Hepatocyte (in vitro differentiated cells): ENCODE results near the gene AMMECR1L. TPM values are rescaled to one million over a fixed set of nuclear protein-coding genes. Genes with fewer than 3 reads are reported as not detected.

Experiments
- DNase-seq: peaks from one replicate; pipeline ENCODE4 v3.0.0-alpha.2; 2016; ENCODE audit warnings: low spot score
- H2AFZ ChIP-seq: fragments of 200-600 bp; sonication (generic); 2 replicates; pipeline ENCODE4 v1.6.0; 2016; ENCODE audit warnings: antibody characterized with exemption, mild to moderate bottlenecking
- H3K27ac ChIP-seq: fragments of 200-600 bp; sonication (generic); 2 replicates; pipeline ENCODE4 v1.5.1; 2016; ENCODE audit warnings: mild to moderate bottlenecking
- H3K27me3 ChIP-seq: fragments of 200-600 bp; sonication (generic); 2 replicates; pipeline ENCODE4 v1.6.1; 2016
- H3K36me3 ChIP-seq: fragments of 200-600 bp; sonication (generic); replicated peaks from 2 replicates; pipeline ENCODE4 v1.5.1; 2016; ENCODE audit warnings: low read depth; ENCODE audit not compliant: insufficient read depth
- H3K4me1 ChIP-seq: fragments of 200-600 bp; sonication (generic); 2 replicates; pipeline ENCODE4 v1.5.1; 2016; ENCODE audit warnings: mild to moderate bottlenecking, moderate library complexity; ENCODE audit not compliant: insufficient read depth
- H3K4me2 ChIP-seq: fragments of 200-600 bp; sonication (generic); 2 replicates; pipeline ENCODE4 v1.6.0; 2016
- H3K4me3 ChIP-seq: fragments of 200-600 bp; sonication (generic); 2 replicates; pipeline ENCODE4 v1.5.1; 2016; ENCODE audit warnings: mild to moderate bottlenecking
- H3K79me2 ChIP-seq: fragments of 200-600 bp; sonication (generic); 2 replicates; pipeline ENCODE4 v1.6.0; 2017; ENCODE audit warnings: mild to moderate bottlenecking
- H3K9me2 ChIP-seq: fragments of 200-600 bp; sonication (generic); replicated peaks from 2 replicates; pipeline ENCODE4 v1.6.0; 2017; ENCODE audit warnings: mild to moderate bottlenecking; ENCODE audit not compliant: insufficient read depth
- H3K9me3 ChIP-seq: fragments of 200-600 bp; sonication (generic); 2 replicates; pipeline ENCODE4 v1.5.1; 2016; ENCODE audit warnings: low read depth, mild to moderate bottlenecking
- H4K20me1 ChIP-seq: fragments of 200-600 bp; sonication (generic); 2 replicates; pipeline ENCODE4 v1.6.0; 2016; ENCODE audit warnings: mild to moderate bottlenecking; ENCODE audit not compliant: insufficient read depth, poor library complexity, severe bottlenecking
- CTCF ChIP-seq: fragments of 200-600 bp; sonication (generic); IDR thresholded peaks from 2 replicates; pipeline ENCODE4 v1.5.1; 2016; ENCODE audit warnings: antibody characterized with exemption, mild to moderate bottlenecking; ENCODE audit not compliant: poor library complexity
- EZH2 ChIP-seq: fragments of 200-600 bp; sonication (generic); IDR thresholded peaks from 2 replicates; pipeline ENCODE4 v1.6.1; 2016; ENCODE audit warnings: antibody characterized with exemption, mild to moderate bottlenecking, borderline replicate concordance
- EZH2phosphoT487 ChIP-seq: fragments of 200-600 bp; sonication (generic); IDR thresholded peaks from one replicate; pipeline ENCODE4 v1.6.1; 2018; ENCODE audit warnings: antibody characterized with exemption, mild to moderate bottlenecking, low read depth, moderate library complexity; ENCODE audit not compliant: unreplicated experiment, severe bottlenecking
- WGBS: methylation state at CpG from one replicate; pipeline ENCODE4 v1.1.6; 2016; ENCODE audit warnings: low lambda C conversion rate; ENCODE audit errors: missing lambda C conversion rate; 5-methylcytosine and 5-hydroxymethylcytosine counted together
- polyA plus RNA-seq: library from polyadenylated mRNA; unstranded; fragments of >200 nt; fragmentation: Nextera tagmentation; extraction: Ambion mirVana; gene quantifications from 2 replicates; pipeline ENCODE4 v1.2.1, GENCODE V29; 2016
- total RNA-seq: library from RNA; depleted of rRNA; stranded (reverse); fragments of >200 nt; gene quantifications from 2 replicates; pipeline ENCODE4 v1.2.3, GENCODE V29; 2014

The AMMECR1L gene
- total and polyA plus RNA-seq, 2 experiments from 2014 or later: 8.1 to 14.7 TPM

- H3K36me3 ChIP-seq: no peaks in the 10 kb centered on the region
- no peak overlapping the region for H3K27ac ChIP-seq
- no peaks in the 10 kb centered on the region for H4K20me1 ChIP-seq
- 95% methylated on average over 6 of the region's 6 CpGs for WGBS
- no peak for TF ChIP-seq CTCF
- no peak for TF ChIP-seq EZH2phosphoT487
- TF ChIP-seq EZH2: no peak
- H3K4me3 ChIP-seq: no peak overlapping the region
- no peak for DNase-seq
- no peaks in the 10 kb centered on the region for H3K79me2 ChIP-seq
- no peak overlapping the region for H3K4me2 ChIP-seq
- H3K4me1 ChIP-seq: no peaks in the 10 kb centered on the region
- no peaks in the 10 kb centered on the region for H3K9me2 ChIP-seq
- H3K9me3 ChIP-seq: no peaks in the 10 kb centered on the region
- H3K27me3 ChIP-seq: no peaks in the 10 kb centered on the region
- no peak overlapping the region for H2AFZ ChIP-seq
Measured at GRCh38 chr2:127843677-127844076, 42.1 kb downstream of the AMMECR1L start.

GRCh38 chr2:127841466-127842178 is 44.1 kb downstream of the AMMECR1L start:
- Histone ChIP-seq H2AFZ (no peak overlapping the region), H3K27ac (no peak overlapping the region), H3K4me1 (no peaks in the 10 kb centered on the region), H3K4me2 (no peak overlapping the region), H3K9me3 (no peaks in the 10 kb centered on the region), H3K36me3 (no peaks in the 10 kb centered on the region), H3K9me2 (no peaks in the 10 kb centered on the region), H4K20me1 (no peaks in the 10 kb centered on the region), H3K79me2 (no peaks in the 10 kb centered on the region), H3K4me3 (no peak overlapping the region), H3K27me3 (no peaks in the 10 kb centered on the region)
- no peak for TF ChIP-seq EZH2
- no peak for TF ChIP-seq EZH2phosphoT487
- TF ChIP-seq CTCF: no peak
- 92% methylated on average over 20 of the region's 20 CpGs for WGBS
- no peak for DNase-seq

- no peak overlapping the region for H3K27ac ChIP-seq
- no peak for DNase-seq
- TF ChIP-seq EZH2: no peak
- TF ChIP-seq CTCF: no peak
- no peak for TF ChIP-seq EZH2phosphoT487
- no peaks in the 10 kb centered on the region for H4K20me1 ChIP-seq
- H3K27me3 ChIP-seq: no peaks in the 10 kb centered on the region
- no peaks in the 10 kb centered on the region for H3K9me2 ChIP-seq
- no peak overlapping the region for H3K4me2 ChIP-seq
- H2AFZ ChIP-seq: no peak overlapping the region
- WGBS: 97% methylated on average over 4 of the region's 4 CpGs
- no peak overlapping the region for H3K4me3 ChIP-seq
- no peaks in the 10 kb centered on the region for H3K4me1 ChIP-seq
- H3K36me3 ChIP-seq: no peaks in the 10 kb centered on the region
- H3K79me2 ChIP-seq: no peaks in the 10 kb centered on the region
- H3K9me3 ChIP-seq: no peaks in the 10 kb centered on the region
Measured at GRCh38 chr2:127840893-127841292, 44.9 kb downstream of the AMMECR1L start.
